ENCODE measurements around the gene RFX3.

The RFX3 gene

DNA sequence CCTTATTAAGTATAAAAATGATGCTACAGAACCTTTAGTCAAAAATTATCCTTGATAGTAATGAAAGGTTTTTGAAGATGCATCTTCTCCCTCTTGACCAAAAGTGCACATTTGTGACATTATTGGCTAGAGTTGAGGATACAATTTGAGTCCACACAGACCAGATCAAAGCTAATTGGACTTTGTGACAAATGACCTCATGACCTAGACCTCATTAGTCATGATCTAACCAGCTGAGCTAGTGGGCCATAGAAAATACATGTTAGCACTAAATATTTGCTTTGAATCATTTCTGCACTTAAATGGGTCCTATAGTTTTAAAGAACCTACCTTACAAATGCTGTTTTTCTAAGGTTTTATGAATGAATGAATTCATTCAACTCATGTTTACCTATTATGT lies 182.1 kb downstream of the RFX3 start:
- TF ChIP-seq, protein P1, sequence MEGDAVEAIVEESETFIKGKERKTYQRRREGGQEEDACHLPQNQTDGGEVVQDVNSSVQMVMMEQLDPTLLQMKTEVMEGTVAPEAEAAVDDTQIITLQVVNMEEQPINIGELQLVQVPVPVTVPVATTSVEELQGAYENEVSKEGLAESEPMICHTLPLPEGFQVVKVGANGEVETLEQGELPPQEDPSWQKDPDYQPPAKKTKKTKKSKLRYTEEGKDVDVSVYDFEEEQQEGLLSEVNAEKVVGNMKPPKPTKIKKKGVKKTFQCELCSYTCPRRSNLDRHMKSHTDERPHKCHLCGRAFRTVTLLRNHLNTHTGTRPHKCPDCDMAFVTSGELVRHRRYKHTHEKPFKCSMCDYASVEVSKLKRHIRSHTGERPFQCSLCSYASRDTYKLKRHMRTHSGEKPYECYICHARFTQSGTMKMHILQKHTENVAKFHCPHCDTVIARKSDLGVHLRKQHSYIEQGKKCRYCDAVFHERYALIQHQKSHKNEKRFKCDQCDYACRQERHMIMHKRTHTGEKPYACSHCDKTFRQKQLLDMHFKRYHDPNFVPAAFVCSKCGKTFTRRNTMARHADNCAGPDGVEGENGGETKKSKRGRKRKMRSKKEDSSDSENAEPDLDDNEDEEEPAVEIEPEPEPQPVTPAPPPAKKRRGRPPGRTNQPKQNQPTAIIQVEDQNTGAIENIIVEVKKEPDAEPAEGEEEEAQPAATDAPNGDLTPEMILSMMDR (IDR thresholded peaks at IDR 0.05; ENCODE audit: borderline replicate concordance, insufficient read depth, low read depth, low read length) = no peak
- H3K4me3 ChIP-seq (ENCODE audit: low read depth, low read length) = no peak overlapping the region

DNA sequence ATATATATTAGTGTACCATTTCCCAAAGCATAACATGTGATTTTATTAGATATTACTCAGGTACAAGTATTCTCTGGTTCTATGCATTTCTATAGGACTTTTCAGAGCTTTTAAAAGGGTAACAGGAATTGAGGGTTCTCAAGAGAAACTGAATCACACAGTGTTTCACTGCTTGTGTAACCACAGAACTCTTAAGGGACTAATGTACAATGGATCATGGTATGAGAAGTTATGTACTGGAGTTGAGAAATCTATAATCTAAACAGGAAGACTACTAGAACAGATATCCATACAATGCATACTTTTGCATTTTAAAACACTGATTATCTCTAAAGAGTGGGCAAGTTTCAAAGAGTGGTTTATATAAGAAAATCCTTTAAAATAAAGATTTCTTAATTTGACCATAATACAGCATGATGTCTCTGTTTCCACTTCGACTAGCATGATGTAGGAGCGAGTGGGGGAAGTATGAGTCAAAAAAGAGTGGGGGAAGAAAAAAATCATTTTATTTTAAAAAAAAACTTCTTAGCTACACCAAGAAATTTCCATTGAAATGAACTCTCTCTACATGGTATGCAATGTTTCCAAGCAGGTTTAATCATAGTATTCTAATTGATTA lies 183.5 kb downstream of the RFX3 start:
- H3K4me3 ChIP-seq (ENCODE audit: low read depth, low read length) = no peak overlapping the region
- TF ChIP-seq, protein P1 (IDR thresholded peaks at IDR 0.05; ENCODE audit: borderline replicate concordance, insufficient read depth, low read depth, low read length) = no peak

DNA sequence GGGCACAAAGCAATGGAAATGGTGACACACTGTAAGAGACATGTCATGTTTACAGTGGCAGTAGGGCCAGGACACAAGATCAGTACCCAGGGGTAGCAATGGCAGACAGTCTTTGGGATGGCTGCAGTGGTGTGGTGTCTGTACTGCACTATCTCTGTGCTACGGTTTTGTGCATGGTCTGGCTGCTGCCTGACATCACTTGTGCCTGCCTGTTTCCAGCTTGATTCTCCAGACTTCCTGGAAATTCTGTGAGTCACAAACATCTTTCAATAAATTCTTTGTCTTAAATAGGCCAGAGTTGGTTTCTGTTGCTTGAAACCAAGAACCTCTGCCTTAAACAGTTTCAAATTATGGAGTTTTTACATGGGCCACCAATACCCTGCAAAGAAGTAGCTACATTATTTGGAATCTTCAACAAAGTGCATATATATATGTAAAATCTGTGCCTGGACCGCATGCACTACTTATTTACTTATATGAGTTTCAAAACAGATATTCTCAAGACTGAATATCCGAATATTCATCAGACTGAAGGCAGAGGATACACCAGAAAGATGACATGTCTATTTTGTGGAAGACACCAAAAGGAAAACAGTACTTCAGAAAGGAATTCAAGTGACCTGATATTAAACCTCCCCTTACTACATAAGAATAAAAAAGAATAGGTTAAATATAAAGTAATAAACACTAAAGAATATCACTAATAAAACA lies 188.1 kb downstream of the RFX3 start:
- TF ChIP-seq, protein P1 (IDR thresholded peaks at IDR 0.05; ENCODE audit: borderline replicate concordance, insufficient read depth, low read depth, low read length) = no peak

DNA sequence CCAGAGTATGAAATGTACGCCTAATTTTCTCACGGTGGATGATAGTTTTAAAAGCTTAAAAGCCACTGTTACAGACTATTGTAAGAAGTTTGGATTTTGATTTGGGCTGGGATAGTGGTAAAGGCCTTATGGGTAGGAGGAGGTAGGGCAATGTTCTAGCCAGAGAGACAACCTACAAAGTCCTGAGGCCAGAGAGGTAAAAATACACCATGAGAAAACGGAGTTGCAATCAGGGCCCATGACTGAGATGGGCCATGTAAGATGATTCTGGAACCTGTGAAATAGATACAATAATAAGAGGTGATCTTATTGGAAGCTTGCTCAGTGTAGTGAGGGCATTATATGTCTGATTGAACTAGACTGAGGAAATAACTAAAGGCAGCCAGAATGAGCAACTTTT lies 188.8 kb downstream of the RFX3 start:
- TF ChIP-seq, protein P1 (IDR thresholded peaks at IDR 0.05; ENCODE audit: borderline replicate concordance, insufficient read depth, low read depth, low read length) = no peak
- H3K4me3 ChIP-seq (ENCODE audit: low read depth, low read length) = no peak overlapping the region

More for the DNA sequence above, 188.1 kb downstream of the RFX3 start:
- no peak overlapping the region for H3K4me3 ChIP-seq (ENCODE audit: low read depth, low read length)

DNA sequence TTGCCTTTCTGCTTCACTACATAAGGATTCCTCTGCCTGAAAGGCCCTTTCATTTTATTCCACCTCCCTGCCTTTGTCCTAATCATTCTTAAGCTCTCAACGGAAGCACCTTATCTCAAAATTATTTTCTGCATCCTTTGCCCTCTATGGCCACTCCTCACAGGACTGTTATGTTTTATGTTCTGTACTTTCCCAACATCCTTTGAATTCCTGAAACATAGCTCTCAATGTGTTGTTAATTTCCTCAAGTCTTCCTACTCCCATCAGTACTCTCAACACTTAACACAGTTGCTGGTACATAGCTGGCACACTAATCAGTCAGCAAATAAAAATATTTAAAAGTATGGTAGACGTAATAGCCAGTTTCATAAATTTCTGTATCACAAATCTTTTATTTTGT lies 193.0 kb downstream of the RFX3 start:
- no peak overlapping the region for H3K4me3 ChIP-seq (ENCODE audit: low read depth, low read length)
- TF ChIP-seq, protein P1 (IDR thresholded peaks at IDR 0.05; ENCODE audit: borderline replicate concordance, insufficient read depth, low read depth, low read length) = no peak

DNA sequence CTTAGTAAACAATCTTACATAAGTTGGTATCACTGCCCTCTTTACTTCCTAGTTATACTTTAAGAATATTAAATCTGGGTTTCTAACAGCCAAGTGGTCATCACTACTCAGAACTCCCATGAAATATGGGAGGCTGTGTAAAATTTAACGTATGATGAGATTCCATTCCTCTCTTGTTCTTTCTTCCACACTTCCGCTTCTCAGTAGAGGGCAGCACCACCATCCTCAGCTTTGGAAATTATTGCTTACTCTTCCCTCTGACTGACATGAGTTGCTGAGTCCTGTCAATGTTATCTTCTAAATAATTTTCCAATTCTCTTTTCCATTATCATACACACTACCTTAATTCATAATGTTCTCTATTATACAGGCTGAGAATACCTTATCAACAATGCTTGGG lies 194.0 kb downstream of the RFX3 start:
- TF ChIP-seq, protein P1 (IDR thresholded peaks at IDR 0.05; ENCODE audit: borderline replicate concordance, insufficient read depth, low read depth, low read length) = no peak
- no peak overlapping the region for H3K4me3 ChIP-seq (ENCODE audit: low read depth, low read length)

Measured in GM12875 (cell line).